Lower leg skin (tissue), 4 donors: ENCODE measurements around the gene TEKT3. TPM values are rescaled to one million over a fixed set of nuclear protein-coding genes. Genes with fewer than 3 reads are reported as not detected.

Source experiments
- DNase-seq, 2 donors: peaks; one replicate each; pipeline ENCODE4 v3.0.0-alpha.2; 2019; ENCODE audit warnings: low spot score in 2 of 2
- H3K4me3 ChIP-seq: fragments of 200-600 bp; sonication (generic); 2 replicates; pipeline ENCODE4 v1.5.1; 2017; ENCODE audit warnings: mild to moderate bottlenecking, low read depth; ENCODE audit not compliant: poor library complexity, severe bottlenecking
- POLR2A ChIP-seq, 2 donors: fragments of 450-650 bp; IDR thresholded peaks; one replicate each; pipeline ENCODE4 v1.6.1; 2016 to 2017; ENCODE audit warnings: antibody characterized with exemption in 2 of 2, mild to moderate bottlenecking in 1 of 2, moderate library complexity in 1 of 2
- WGBS, 2 donors: methylation state at CpG; one replicate each; pipeline ENCODE4 v1.1.5; 2018; 5-methylcytosine and 5-hydroxymethylcytosine counted together
- intact Hi-C: fragments of 100-400 bp; cut with DNase I; formaldehyde crosslinking; loops from one replicate; pipeline ENCODE4 v1.15.0; 2023; ENCODE audit warnings: low total_unique reads
- total RNA-seq, 4 donors: library from RNA; depleted of rRNA; stranded (reverse); fragments of >200 nt; gene quantifications; one replicate each; pipeline ENCODE4 v1.1.0, GENCODE V29; 2016
- TF ChIP-seq, protein P1 (sequence below), 3 donors: fragments of 450-650 bp; IDR thresholded peaks; one replicate each; pipeline ENCODE4 v1.5.1; 2016; ENCODE audit warnings: antibody characterized with exemption in 3 of 3, mild to moderate bottlenecking in 3 of 3, moderate library complexity in 2 of 3

TEKT3 gene
- total RNA-seq, 4 donors from 2014 or later = 0.46 to 2.5 TPM; not detected in 2

DNA sequence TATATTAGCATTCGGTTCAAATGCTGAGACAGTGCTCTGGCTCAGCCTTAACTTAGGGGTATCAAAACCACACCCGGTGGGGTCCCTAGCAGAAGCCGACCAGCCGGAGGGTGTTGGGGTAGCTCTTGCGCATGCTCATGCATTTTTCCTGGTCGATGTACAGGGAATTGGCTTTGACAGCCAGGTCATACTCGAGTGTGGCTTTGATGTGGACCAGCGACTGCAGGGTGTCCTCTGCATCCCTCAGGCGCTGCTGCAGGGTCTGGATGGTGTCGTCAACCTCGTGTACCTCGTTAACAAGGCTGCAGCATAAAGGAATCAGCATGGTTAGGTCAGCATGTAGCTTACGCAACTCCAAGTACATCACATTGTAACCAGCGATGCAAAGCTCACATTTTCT lies 37.5 kb downstream of the TEKT3 start:
- 87 to 91% methylated on average over 14 of the region's 14 CpGs for WGBS, 2 donors

DNA sequence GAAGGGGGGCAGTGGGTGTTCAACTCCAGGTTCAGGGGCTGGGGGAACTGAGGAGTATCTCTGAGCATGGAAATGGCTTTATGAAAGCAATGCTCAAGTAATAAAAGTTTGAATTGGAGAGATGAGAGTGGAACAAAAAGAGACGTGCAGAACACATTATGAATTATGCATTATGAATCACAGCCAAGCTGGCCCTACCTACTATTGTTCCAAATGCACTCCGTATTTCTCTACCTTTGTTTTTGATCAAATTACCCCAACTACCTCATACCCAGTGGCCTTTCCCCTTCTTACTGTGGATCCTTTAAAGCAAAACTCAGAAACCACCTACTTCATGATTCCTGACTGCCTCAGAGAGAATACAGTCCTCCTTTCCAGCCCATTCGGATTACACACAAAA lies 38.1 kb downstream of the TEKT3 start:
- 23 to 53% methylated on average over 3 of the region's 3 CpGs for WGBS, 2 donors
- no peak for DNase-seq
- intact Hi-C loops = no loop called here
- TF ChIP-seq, protein P1, sequence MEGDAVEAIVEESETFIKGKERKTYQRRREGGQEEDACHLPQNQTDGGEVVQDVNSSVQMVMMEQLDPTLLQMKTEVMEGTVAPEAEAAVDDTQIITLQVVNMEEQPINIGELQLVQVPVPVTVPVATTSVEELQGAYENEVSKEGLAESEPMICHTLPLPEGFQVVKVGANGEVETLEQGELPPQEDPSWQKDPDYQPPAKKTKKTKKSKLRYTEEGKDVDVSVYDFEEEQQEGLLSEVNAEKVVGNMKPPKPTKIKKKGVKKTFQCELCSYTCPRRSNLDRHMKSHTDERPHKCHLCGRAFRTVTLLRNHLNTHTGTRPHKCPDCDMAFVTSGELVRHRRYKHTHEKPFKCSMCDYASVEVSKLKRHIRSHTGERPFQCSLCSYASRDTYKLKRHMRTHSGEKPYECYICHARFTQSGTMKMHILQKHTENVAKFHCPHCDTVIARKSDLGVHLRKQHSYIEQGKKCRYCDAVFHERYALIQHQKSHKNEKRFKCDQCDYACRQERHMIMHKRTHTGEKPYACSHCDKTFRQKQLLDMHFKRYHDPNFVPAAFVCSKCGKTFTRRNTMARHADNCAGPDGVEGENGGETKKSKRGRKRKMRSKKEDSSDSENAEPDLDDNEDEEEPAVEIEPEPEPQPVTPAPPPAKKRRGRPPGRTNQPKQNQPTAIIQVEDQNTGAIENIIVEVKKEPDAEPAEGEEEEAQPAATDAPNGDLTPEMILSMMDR (IDR thresholded peaks at IDR 0.05) = no peak
- TF ChIP-seq POLR2A (IDR thresholded peaks at IDR 0.05) = no peak
- no peak overlapping the region for H3K4me3 ChIP-seq

More for the DNA sequence above, 37.5 kb downstream of the TEKT3 start:
- H3K4me3 ChIP-seq = no peak overlapping the region
- no peak for DNase-seq
- intact Hi-C loops = no loop called here
- TF ChIP-seq, protein P1 (IDR thresholded peaks at IDR 0.05) = no peak
- TF ChIP-seq POLR2A (IDR thresholded peaks at IDR 0.05) = no peak

DNA sequence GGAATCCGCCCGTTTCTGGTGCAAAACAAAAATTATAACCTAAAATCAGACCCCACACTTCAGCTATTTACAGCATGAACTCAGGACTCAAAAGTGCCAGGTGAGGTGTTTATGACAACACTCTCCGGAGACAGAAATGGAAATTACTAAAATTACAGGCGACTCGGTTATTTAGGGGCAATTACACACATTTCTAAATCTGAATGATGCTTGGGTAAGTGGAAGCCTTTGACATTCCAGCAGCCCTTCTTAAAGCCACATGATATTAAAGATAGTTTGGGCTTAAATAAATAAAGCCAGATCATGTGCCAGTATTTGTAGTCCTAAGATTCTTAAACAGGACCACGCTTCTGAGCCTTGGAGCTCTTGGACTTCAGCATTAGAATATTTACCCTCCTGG lies 39.6 kb downstream of the TEKT3 start:
- no peak for DNase-seq
- 92 to 93% methylated on average over 6 of the region's 6 CpGs for WGBS, 2 donors
- H3K4me3 ChIP-seq = no peak overlapping the region
- no peak for TF ChIP-seq POLR2A (IDR thresholded peaks at IDR 0.05)
- TF ChIP-seq, protein P1 (IDR thresholded peaks at IDR 0.05) = no peak
- intact Hi-C loops = no loop called here

DNA sequence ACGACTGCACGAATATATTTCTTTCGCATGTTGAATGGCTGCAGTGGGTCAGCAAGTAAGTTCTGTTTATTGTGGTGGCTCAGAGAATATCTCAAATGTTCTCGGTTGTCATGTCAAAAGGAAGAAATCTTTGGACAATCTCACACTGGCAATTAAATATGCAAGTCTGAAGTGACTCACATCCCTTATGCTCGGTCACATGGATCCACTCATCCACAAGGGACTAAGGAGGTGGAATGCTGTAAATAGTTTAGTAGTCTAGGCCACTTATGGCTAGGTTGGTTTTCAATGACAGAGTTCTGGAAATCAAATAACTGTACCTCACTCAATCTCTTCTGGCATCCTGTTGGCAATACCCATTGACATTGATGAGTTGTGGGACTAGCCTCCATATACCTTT lies 43.2 kb downstream of the TEKT3 start:
- intact Hi-C loops = no loop called here
- H3K4me3 ChIP-seq = no peak overlapping the region
- TF ChIP-seq POLR2A (IDR thresholded peaks at IDR 0.05) = no peak
- TF ChIP-seq, protein P1 (IDR thresholded peaks at IDR 0.05) = no peak
- WGBS, 2 donors = 78 to 94% methylated on average over 5 of the region's 5 CpGs
- no peak for DNase-seq

DNA sequence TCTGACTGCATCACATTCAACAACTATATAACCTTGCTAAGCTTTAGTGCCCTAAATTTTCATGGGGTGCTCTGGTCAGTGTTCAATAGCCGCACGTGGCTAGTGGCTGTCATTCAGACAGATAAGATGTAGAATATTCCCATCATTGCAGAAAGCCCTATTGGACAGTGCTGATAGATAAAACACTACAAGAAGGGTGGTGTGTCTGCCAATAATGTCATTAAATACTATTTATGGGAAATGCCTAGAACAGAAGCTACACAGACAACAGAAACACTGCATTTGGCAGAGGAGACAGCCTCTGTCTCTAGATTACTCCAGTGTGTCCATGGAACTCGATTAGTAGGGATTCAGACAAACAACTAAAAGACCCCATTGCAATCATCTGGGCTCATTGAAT lies 47.8 kb downstream of the TEKT3 start:
- DNase-seq = no peak
- intact Hi-C loops = no loop called here
- TF ChIP-seq, protein P1 (IDR thresholded peaks at IDR 0.05) = no peak
- TF ChIP-seq POLR2A (IDR thresholded peaks at IDR 0.05) = no peak
- 72 to 86% methylated on average over 3 of the region's 3 CpGs for WGBS, 2 donors
- no peak overlapping the region for H3K4me3 ChIP-seq

DNA sequence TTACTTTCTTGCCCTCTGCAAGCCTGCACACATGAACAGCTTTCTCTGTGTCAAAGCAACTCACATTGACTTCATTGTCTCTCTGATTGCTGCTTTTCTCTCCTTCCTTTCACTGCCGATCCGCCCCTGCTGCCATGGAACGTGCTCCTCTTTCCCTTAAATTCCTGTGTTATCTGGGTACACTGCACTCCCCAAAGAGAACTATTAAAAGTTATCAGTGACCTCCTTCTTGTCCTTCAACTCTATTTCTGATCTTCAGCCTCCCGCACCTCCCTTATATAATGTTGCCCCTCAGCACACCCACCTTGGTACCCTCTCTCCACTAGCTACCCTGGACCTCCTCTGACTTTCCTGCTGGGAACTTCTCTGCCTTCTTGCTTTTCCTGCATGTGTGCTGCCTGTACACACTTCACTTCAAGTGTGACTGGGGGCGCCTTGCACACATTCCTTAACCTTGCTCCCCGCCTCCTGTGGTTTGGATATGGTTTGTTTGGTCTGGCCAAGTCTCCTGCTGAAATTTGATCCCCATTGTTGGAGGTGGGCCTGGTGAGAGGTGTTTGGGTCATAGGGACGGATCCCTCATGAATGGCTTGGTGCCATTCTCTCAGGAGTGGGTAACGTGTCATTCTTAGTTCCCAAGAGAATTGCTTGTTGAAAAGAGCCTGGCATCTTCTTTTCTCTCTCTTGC lies 49.6 kb downstream of the TEKT3 start:
- WGBS, 2 donors = 75 to 78% methylated on average over 8 of the region's 8 CpGs
- no peak for DNase-seq
- H3K4me3 ChIP-seq = no peak overlapping the region
- TF ChIP-seq, protein P1 (IDR thresholded peaks at IDR 0.05) = no peak
- TF ChIP-seq POLR2A (IDR thresholded peaks at IDR 0.05) = no peak
- intact Hi-C loops = no loop called here
